Measurements from ENCODE around the gene OR8D2.

Gene OR8D2

GRCh38 chr11:124320097-124320496, at the start of gene OR8D2:
Gene OR8D2 (minus strand): TSS chr11:124320197. CDS start chr11:124320197, 0 bp downstream.
- DNase-seq: no peak

GRCh38 chr11:124359566-124359965, 39.6 kb upstream of the OR8D2 start:
- DNase-seq: no peak

- DNase-seq: no peak
These were observed 26.4 kb upstream of the OR8D2 start for GRCh38 chr11:124346311-124346955.

- DNase-seq: no peak
These were observed 24.3 kb upstream of the OR8D2 start for GRCh38 chr11:124344346-124344745.

- no peak for DNase-seq
These were observed 20.1 kb upstream of the OR8D2 start for GRCh38 chr11:124340142-124340447.

- no peak for DNase-seq
These were observed 19.6 kb upstream of the OR8D2 start for GRCh38 chr11:124339396-124340141.

- DNase-seq: no peak
These were observed 11.9 kb upstream of the OR8D2 start for GRCh38 chr11:124331873-124332272.

- no peak for DNase-seq
These were observed 9.9 kb upstream of the OR8D2 start for GRCh38 chr11:124329787-124330478.

- no peak for DNase-seq
These were observed 7.8 kb upstream of the OR8D2 start for GRCh38 chr11:124327775-124328174.

GRCh38 chr11:124322356-124322755, 2.4 kb upstream of the OR8D2 start:
- no peak for DNase-seq

- DNase-seq: no peak
These were observed 4.9 kb downstream of the OR8D2 start for GRCh38 chr11:124315052-124315451.

- DNase-seq: no peak
These were observed 6.1 kb downstream of the OR8D2 start, which contains the start of gene OR8D1 for GRCh38 chr11:124313849-124314248. Gene OR8D1 (minus strand): TSS chr11:124313949. CDS start chr11:124310766, 3,183 bp downstream.

- DNase-seq: no peak
These were observed 6.9 kb downstream of the OR8D2 start for GRCh38 chr11:124313131-124313530.

- no peak for DNase-seq
These were observed 8.3 kb downstream of the OR8D2 start for GRCh38 chr11:124311670-124312069.

- DNase-seq: no peak
These were observed 8.7 kb downstream of the OR8D2 start for GRCh38 chr11:124311269-124311668.

GRCh38 chr11:124310721-124311120, 9.3 kb downstream of the OR8D2 start:
- no peak for DNase-seq

GRCh38 chr11:124307093-124307492, 12.9 kb downstream of the OR8D2 start:
- DNase-seq: no peak

- DNase-seq: no peak
These were observed 17.5 kb downstream of the OR8D2 start for GRCh38 chr11:124302347-124303125.

- DNase-seq: no peak
These were observed 18.4 kb downstream of the OR8D2 start for GRCh38 chr11:124301548-124301947.

- DNase-seq: no peak
These were observed 22.1 kb downstream of the OR8D2 start for GRCh38 chr11:124297921-124298320.

- no peak for DNase-seq
These were observed 24.0 kb downstream of the OR8D2 start for GRCh38 chr11:124296016-124296415.

- DNase-seq: no peak
These were observed 25.3 kb downstream of the OR8D2 start for GRCh38 chr11:124294687-124295086.
